GM18498 (cell line): ENCODE measurements around the gene RASAL2.
"Not testable (repeated sequence)": the region's sequence is repeated elsewhere in the genome, so short reads cannot be mapped to it uniquely, and the experiment has no call there.

ENCODE experiments used
- ATAC-seq: cut with Tn5 transposase; IDR thresholded peaks from one replicate; pipeline ENCODE4 v1.9.1; 2021; ENCODE audit warnings: mild to moderate bottlenecking, moderate library complexity; ENCODE audit not compliant: unreplicated experiment

Gene RASAL2

DNA sequence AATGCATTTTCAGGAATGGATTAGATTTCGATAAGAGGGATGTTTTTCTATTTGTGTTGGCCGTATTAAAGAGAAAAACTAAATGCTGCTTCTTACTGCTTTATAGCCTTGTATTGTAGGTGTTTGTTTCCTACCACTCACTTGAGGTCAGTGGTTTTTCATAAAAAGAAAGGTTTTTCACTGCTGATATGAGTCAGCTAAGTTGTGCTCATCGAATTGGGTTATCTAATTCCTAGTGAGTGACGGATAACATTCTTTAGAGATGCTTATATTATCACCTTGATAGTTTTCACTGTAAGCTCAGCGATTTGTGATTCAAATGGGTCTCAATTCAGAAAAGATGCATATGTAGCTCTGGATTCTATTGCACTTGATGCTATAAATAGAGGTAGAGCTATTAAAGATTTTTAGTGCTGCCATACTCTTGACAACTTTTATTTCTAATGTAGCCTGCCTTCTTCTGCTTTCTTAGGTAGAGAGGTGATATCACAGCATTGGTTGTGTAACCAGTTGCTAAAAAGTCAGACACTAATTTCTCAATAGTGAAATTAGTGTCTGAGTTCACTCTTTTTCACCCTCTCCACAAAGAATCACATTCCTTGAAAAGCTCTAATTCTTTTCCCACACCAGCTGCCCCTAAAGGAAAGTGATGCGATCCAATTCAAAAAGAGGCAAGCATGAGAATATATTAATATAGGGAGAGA lies 180.0 kb downstream of the RASAL2 start:
- ATAC-seq, result no peak

GRCh38 chr1:178275049-178275448 lies 181.1 kb downstream of the RASAL2 start:
- no peak for ATAC-seq

- ATAC-seq, result no peak
Measured at GRCh38 chr1:178275553-178275952, 181.6 kb downstream of the RASAL2 start.

DNA sequence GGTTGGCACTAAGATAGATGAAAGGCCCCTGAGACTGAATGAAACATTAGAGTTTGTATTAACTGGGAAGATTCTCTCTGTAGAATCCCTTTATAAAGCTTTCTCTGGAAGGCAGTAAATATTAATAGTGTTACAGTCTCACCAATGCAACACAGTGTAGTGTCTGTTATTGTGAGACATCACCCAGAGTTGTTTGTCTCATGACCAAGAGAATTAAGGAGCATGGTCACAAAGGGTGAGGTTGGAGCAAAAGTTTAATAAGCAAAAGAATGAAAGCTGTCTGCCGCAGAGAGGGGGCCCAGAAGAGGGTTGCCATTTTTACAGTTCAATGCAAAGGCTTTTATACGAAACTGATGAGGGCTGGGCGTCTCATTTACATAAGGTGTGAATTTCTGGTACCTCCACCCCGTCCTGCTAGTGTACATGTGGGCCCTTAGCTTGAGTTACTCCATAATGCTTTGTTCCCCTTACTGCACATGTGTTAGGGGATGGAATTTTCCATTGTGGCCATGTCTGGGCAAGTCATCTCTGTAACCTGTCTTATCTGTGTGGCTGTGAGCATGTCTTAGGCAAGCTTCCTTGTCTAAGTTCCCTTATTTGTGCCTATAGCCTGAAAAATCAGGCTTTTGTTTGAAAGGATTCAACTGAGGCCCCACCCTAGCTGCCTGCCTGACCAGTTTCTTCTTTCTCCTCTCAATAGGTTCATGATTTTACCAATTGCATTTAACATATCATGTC lies 184.1 kb downstream of the RASAL2 start:
- no peak for ATAC-seq

GRCh38 chr1:178278916-178279686 lies 185.2 kb downstream of the RASAL2 start:
- ATAC-seq, result no peak

DNA sequence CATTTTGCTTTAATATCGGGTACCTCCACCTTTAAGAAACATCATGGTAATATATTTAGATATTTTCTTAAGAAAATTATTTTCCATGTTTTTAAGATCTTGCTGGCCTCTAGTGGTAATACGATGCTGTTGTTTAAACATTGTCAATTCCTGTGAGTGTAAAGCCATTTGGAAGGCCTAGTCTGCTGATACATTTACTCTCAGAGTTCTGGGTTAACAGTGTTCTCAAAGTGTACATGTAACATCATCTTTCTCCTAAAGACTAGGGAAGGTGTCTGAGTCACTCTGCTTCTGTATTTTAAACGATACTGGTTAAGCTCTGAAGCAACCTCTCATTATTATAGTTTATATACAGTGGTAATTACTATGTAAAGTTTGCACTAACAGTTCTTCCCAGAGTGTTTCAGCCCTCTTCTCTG lies 189.1 kb downstream of the RASAL2 start:
- ATAC-seq, result no peak

DNA sequence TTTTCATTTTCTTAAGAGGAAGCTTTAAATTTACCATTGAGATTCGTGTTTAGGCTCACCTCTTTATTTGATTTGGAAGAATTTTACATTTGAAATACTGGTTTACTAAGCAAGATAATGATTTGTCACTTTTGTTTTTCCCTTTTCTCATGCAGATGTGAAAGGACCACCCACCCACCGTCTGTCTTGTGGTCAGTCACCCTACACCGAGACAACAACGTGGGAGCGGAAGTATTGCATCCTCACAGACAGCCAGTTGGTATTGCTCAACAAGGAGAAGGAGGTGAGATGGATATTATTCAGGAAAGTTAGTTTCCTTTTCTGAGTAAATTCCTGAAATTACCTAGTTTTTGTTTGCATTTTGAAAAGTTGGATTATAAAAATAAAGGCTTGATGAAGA lies 189.5 kb downstream of the RASAL2 start:
- no peak for ATAC-seq

- no peak for ATAC-seq
Measured at GRCh38 chr1:178284058-178284457, 190.2 kb downstream of the RASAL2 start.

DNA sequence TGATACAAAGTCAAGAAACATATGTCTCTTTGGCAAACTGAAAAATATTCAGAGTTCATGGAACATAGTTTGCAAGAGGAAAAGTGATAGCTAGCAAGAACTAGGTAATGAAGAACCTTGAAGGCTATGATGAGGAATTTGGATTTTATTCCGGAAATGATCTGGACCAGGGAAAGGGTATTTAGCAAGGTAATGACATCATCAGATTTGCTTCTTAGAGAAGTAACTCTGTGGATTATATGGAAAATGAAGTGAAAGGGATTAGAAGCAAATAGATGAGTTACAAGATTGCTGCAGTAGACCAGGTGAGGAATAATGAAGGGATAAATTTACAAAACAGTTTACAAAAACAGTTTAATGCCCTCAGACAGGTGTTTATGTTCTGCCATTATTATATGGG lies 197.3 kb downstream of the RASAL2 start:
- no peak for ATAC-seq

- no peak for ATAC-seq
Measured at GRCh38 chr1:178294654-178295053, 200.8 kb downstream of the RASAL2 start.

- no peak for ATAC-seq
Measured at GRCh38 chr1:178300352-178300699, 206.4 kb downstream of the RASAL2 start.

DNA sequence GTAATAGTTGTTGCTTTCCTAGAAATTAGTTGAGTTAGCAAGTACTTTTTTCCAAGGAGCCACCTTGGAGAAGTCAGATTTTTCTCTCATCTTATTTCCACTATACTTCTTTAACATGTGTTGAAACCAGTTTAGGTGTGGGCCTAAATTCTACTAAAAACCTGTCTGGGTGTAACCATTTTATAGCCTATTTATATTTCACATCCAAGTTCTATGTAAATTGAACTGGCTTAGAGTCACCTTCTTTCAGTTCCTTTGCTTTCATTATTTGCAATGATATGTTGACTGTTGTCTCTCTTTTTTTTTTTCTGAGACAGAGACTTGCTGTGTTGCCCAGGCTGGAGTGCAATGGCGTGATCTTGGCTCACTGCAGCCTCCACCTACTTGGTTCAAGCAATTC lies 207.2 kb downstream of the RASAL2 start:
- ATAC-seq, result no peak

DNA sequence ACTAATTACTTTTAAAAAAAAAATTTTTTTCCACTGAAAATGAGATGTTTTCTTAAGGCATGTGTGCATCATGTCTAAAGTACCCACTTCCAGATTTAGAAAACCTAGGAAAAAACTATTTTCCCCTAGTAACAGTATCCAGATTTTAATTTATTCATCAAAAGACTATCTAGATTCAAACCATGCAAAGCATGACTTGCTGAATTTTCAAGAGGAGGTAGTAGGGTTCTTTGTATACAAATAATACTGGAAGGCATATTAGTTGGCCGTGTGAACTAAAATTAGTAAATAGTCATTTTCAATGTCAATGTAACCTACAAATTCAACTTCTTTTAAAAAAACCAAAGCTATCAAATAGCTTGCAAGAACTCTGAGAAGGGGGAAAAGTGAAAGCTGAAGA lies 213.4 kb downstream of the RASAL2 start:
- no peak for ATAC-seq

- no peak for ATAC-seq
Measured at GRCh38 chr1:178308438-178308837, 214.5 kb downstream of the RASAL2 start.

DNA sequence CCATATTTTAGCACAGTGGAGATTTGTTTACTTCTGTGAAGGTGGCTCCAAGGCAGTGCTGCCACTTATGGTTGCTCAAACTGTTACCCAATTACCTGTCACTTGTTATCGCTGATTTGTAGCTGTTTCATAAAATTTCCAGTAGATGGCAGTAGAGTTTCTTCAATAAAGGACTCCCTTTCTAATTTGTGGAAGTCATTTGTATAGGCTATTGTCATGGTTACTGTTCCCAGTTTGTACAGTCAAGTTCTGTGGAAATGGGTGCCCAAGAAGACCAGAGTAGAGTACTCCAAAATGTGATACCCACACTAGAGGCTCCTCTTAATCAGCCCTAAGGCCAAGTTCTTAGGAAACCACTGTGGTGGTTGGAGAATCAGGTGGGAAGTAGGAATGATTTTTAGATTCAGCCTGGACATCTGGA lies 216.8 kb downstream of the RASAL2 start:
- ATAC-seq, result peak; percentile 80

GRCh38 chr1:178311164-178311563 lies 217.3 kb downstream of the RASAL2 start:
- no peak for ATAC-seq

DNA sequence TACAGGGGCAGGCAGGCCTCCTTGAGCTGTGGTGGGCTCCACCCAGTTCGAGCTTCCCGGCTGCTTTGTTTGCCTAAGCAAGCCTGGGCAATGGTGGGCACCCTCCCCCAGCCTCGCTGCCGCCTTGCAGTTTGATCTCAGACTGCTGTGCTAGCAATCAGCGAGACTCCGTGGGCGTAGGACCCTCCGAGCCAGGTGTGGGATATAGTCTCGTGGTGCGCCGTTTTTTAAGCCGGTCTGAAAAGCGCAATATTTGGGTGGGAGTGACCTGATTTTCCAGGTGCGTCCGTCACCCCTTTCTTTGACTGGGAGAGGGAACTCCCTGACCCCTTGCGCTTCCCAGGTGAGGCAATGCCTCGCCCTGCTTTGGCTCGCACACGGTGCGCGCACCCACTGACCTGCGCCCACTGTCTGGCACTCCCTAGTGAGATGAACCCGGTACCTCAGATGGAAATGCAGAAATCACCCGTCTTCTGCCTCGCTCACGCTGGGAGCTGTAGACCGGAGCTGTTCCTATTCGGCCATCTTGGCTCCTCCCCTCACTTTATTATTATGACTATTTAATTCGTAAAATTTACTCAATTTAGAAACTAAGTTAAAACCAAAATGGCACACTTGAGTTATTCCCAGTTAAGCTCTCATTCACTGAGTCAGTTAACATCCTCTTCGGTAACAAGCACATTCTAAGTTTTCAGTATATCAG lies 226.5 kb downstream of the RASAL2 start:
- ATAC-seq, result not testable (repeated sequence)

DNA sequence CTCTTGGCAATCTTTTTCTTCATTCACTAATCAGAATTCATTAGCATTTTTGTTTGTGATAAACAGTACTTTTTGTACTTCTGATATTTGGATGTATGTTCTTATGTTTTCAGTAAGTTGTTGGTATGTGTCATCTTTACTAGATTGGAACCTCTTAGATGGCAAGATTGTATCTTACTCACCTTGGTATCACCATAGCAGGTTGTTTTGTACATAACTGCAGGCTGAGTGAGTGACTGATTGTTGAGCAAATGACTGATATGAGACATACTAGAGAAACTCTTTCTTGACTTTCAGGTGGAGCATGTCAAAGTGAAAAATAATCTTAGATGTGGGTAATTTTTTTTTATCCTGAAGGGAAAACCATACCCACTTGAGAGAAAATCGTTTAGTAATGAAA lies 229.2 kb downstream of the RASAL2 start:
- ATAC-seq, result no peak

DNA sequence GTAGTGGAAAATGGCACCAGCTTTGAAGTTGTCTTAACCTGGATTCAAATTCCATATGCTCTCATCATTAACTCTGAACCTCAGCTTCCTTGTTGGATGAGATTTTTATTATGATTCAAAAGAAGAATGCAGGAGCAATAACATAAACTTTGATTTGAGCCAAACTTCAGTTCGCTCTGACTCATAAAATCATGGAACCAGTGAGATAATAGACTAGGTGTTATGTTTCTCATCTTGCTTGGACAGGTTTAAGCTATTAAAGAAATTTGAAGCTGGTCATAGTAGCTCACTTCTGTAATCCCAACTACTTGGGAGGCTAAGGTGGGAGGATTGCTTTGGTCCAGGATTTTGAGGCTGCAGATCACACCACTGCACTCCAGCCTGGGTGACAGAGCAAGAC lies 230.1 kb downstream of the RASAL2 start:
- ATAC-seq, result no peak

DNA sequence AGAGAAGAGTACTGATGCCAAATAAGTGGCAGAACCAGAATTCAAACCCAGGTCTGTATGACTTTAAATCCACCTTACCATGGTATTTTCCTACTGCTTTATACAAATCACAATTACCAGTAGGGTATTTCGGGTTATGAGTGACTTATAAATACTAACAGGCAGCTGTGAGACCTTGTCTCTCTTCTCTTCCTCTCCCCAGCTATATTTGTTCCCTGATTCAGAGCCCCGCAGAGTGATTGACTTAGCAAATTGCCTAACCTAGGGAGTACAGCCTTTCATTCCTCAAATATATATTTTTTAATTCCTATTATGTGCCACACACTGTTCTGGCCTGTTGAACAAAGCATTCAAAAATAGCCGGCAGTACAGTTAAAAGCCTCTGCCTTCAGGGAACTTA lies 234.8 kb downstream of the RASAL2 start:
- ATAC-seq, result no peak

GRCh38 chr1:178330153-178330552 lies 236.2 kb downstream of the RASAL2 start:
- ATAC-seq, result no peak
